T-helper 2 cell treated with Interferon-gamma antibody and Interleukin-4, amounts not matched to agents 100 ng/mL and 5 ng/mL, for 36 hours (primary cell): ENCODE measurements around the gene INA. TPM values are rescaled to one million over a fixed set of nuclear protein-coding genes. Genes with fewer than 3 reads are reported as not detected.

Experiments used
- total RNA-seq: library from RNA; stranded (reverse); gene quantifications from 2 replicates; pipeline ENCODE4 v1.2.3, GENCODE V29; 2022

The INA gene
- total RNA-seq, 1 donor from 2014 or later, result 0.27 TPM

Other genes starting within 250 kb of the INA start
- 71.7 and 77.0 TPM in 2 replicates for gene NT5C2, start 83.9 kb upstream of the INA start, total RNA-seq
- not detected in 2 replicates for gene RPEL1, start 31.3 kb upstream of the INA start, total RNA-seq
- gene PCGF6, start 74.0 kb downstream of the INA start, total RNA-seq, result 12.6 and 13.6 TPM in 2 replicates
- 10.3 and 11.2 TPM in 2 replicates for gene TAF5, start 90.8 kb downstream of the INA start, total RNA-seq
- 318 and 323 TPM in 2 replicates for gene ATP5MK, start 119.3 kb downstream of the INA start, total RNA-seq
- gene PDCD11, start 119.5 kb downstream of the INA start, total RNA-seq, result 56.0 and 60.1 TPM in 2 replicates
- gene CALHM2, start 175.2 kb downstream of the INA start, total RNA-seq, result 78.3 and 80.0 TPM in 2 replicates
- 0.25 and 0.27 TPM in 2 replicates for gene CALHM1, start 181.8 kb downstream of the INA start, total RNA-seq
- gene CALHM3, start 202.1 kb downstream of the INA start, total RNA-seq, result 0.14 TPM in 1 of 2 replicates, not detected in the other
- gene NEURL1, start 216.6 kb downstream of the INA start, total RNA-seq, result 1.5 TPM in 2 replicates